IPS-NIHi7 (cell line): Measurements from ENCODE around the gene MYZAP.
"Not testable (repeated sequence)": the region's sequence is repeated elsewhere in the genome, so short reads cannot be mapped to it uniquely, and the experiment has no call there.

ENCODE experiments used
- DNase-seq: peaks from one replicate; pipeline ENCODE4 v3.0.0; 2012; ENCODE audit warnings: mixed read lengths; ENCODE audit errors: extremely low spot score

The MYZAP gene

GRCh38 chr15:57592836-57593420 lies 1.2 kb downstream of the MYZAP start:
- no peak for DNase-seq

- no peak for DNase-seq
These were observed 2.8 kb downstream of the MYZAP start for GRCh38 chr15:57594479-57594878.

GRCh38 chr15:57595011-57595866 lies 3.5 kb downstream of the MYZAP start:
- DNase-seq, result no peak

- DNase-seq, result no peak
These were observed 4.7 kb downstream of the MYZAP start for GRCh38 chr15:57596301-57596855.

DNA sequence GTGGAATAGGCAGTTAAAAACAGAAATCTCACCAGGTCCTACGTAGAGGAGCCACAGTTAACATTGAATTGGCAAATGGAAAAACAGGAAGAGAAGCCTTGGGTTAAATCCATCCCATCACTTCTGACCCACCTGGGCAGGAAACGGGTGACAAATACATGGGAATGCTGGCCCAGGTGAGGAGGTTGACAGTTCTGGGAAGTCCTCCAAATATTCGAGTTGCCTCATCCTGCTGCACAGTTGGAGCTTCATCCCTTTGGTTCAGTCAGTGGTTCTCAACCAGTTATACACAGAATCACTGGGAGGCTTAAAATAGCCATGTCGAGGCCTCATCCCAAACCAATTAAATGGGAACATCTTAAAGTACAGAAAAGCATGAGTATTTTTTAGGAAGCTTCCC lies 5.3 kb downstream of the MYZAP start:
- DNase-seq, result no peak

DNA sequence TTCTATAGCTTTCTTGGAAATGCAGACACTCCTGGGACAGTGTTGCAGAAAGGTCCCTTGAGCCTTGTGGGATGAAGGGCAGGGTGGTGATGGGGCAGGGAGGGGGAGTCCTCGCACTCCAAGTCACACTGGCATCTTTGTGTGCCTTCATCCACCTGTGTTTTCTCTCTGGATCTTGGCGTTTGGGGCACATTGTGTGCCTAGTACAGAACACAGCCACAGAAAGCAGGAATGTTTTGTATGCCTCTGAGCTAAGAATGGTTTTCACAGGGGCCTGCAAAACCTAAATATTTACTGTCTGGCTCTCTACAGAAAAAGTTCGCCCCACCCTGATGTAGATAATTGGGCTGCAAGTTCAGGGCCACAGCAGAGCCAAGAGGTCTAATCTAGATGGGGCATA lies 5.7 kb downstream of the MYZAP start:
- no peak for DNase-seq

DNA sequence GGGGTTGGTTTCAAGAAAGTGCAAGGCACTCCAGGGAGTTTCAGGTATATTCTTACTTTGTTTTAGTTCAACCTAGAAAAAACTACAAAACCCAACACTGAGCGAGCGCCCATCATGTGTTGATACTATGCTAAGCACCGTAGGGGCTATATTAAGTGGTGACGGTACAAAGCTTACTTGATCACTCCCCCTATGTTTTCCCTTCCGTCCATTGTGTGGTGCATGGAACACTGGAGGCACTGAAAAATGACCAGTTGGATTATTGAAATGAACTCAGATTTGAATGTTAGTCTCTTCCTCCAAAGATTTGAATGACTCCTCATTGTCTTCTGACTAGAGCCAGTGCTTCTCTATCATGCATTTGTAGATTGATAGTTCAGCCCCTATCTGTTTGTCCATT lies 6.6 kb downstream of the MYZAP start:
- DNase-seq, result no peak

DNA sequence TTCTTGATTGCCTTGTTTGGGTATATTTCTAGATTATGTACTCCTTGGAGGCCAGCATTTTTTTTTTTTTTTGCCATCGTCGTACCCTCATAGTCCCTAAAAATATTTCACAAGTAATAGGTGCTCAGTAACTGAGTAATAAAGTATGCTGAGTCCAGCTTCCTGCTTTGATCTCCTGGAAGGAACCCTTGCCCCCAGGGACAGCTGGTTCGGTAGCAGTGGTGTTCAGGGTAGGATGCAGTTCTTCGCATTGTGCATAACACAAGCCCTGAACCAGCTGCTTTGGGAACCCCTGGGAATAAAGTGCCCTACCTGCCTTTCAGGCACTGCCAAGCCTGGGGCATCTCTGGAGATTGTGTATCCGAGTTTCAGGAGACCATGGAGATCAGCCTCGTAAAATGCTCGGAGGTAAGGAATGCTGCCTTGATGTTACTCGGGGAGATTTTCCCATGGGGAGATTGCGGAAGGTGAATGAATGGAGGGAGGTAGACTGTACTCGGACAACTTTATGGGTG lies 7.6 kb downstream of the MYZAP start:
- DNase-seq, result no peak

DNA sequence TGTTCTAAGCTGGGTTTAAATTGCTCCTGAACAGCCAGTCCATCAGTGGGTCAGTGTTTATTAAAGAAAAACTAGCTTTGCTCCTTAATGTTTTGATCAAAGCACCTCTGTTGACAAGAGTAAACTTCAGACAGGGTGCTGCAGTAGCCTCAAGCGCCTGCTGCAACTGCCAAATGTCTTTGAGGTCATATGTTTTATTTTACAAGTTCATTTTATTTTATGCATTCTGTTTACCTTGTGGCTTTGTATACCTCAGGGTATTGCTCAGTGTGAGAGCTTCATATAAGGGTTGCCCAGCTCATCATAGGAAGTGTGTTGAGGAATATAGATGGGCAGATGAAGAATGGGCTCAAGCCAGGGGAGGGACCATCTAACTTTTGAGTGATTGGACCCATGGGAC lies 8.5 kb downstream of the MYZAP start:
- DNase-seq, result no peak

GRCh38 chr15:57604507-57604906 lies 12.8 kb downstream of the MYZAP start:
- no peak for DNase-seq

DNA sequence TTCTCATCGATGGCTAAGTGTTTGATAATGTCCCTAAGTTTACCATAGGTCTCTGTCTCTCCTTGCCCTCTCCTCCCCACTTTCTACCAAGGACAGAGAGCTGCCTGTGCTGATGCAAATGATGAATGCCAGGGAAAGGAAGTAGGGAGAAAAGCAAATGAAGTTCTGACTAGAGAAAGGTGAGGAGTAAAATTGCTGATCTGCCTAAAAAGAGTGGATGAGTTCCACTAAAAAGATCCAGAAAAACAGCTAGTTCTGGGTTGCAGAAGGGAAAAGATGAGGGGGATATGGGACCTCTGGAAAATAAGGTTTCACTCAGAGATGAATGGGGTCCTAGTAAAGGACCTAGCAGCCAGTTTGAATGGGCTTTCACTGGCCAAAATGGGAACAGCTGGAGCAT lies 13.8 kb downstream of the MYZAP start:
- no peak for DNase-seq

DNA sequence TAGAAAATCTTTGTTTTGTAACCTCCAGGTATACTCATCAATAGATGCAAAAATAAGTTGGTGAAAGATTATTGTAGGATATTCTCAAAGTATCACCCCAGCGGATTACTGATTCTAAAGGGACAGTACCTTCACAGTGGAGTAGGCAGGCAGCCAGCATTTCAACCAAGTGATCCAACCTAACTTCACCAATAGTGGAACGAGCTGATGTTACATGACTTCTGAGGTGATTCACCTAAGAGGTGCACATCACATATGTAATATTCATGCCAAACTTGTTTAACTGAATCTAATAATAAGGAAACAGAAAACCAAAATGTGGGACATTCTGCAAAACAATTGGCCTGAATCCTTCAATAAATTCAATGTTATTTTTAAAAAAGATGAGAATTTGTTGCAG lies 14.3 kb downstream of the MYZAP start:
- no peak for DNase-seq

DNA sequence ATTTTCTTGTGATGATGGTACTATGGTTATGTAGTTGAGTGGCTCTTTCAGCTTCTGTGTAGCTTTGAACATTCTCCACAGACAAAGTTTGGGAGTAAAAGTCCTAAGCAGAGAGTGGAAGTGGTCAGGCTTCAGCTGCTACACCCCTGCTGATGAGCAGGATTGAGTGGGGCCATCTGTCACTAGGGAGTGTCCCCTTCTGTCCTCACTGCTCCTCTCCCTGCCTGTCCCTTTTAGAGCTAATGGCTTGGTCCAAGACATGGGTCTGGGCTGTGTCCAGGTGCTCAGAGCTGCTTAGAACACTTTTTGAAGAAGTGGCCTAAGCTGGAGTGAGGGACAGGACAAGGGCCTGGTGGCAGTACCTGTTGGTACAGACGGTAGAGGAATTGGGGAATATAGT lies 15.1 kb downstream of the MYZAP start:
- no peak for DNase-seq

GRCh38 chr15:57607570-57608000 lies 15.9 kb downstream of the MYZAP start:
- no peak for DNase-seq

- peak; percentile 26 for DNase-seq
These were observed 18.3 kb downstream of the MYZAP start for GRCh38 chr15:57609805-57610529.

- no peak for DNase-seq
These were observed 19.4 kb downstream of the MYZAP start for GRCh38 chr15:57611123-57611522.

- peak; percentile 42 for DNase-seq
These were observed 20.2 kb downstream of the MYZAP start for GRCh38 chr15:57611938-57612337.

DNA sequence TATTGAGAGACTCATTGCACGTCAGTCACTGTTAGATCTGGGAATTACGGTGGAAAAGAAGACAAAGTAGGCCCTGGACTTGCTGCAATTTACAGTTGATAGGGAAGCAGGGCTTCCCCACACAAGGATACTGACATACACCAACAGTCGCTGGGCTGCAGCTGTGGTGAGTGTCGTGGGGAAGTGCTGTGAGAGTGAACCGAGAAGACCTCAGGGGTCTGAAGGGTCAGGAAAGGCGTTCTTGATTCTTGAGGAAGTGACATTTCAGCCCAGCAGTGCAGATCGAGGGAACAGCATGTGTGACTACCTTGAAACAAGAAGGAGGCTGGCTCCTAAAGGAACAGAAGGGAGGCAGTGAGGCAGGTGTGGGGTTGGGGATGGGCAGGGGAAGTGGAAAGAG lies 22.5 kb downstream of the MYZAP start:
- no peak for DNase-seq

DNA sequence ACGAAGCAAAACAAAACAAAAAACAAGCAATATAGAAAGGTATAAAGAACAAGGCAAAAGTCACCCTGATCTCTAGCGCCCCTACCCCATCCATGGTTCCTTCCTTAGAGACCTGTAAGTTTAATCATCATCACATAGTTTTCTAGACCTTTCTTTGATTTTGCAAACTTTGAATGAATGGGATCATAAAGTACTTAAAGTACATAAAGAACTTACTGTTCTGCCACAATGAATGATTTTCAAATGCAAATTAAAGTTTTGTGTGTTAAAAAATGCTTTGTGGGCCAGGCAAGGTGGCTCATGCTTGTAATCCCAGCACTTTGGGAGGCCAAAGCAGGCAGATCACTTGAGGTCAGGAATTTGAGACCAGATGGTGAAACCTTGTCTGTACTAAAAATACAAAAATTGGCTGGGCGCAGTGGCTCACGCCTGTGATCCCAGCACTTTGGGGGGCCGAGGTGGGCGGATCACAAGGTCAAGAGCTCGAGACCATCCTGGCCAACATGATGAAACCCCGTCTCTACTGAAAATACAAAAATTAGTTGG lies 24.3 kb downstream of the MYZAP start:
- DNase-seq, result not testable (repeated sequence)

DNA sequence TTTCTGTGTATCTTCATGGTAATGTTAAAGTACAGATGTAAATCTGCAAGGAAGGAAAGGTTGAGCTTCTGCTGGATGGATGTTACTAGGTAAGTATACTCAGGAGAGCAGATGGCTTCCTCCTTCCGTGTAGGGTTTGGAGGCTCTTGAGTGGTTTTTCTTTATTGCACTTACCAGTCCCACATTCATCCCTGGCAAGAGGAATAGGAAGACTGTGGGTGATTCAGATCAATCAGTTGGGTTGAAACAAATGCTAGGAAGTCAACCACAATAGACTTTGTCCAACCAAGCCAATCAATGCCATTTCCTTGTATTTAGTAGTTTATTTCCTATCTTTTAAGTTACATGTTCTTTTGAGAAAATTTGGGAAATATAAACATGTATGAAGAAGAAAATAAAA lies 26.6 kb downstream of the MYZAP start:
- no peak for DNase-seq

DNA sequence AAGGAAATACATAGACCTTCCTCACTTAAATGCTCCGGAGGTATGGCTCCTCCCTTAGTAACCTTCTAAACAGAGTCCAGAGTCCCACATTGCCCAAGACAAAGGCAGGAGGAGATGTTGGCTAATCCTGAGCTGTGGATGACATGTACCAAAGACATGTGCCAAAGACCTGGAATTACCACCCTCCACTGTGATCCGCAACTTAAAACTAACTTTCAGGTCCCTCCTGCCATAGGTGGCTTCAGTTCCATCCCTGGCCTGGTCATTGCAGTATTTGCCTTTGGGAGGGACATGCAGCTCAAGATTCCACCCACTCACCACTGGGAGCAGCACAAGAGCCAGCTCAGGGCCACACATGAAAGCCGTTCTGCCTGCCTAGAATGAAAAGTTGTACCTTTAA lies 28.0 kb downstream of the MYZAP start:
- no peak for DNase-seq

- no peak for DNase-seq
These were observed 33.0 kb downstream of the MYZAP start for GRCh38 chr15:57624730-57625129.
